SIG-M5 treated with dmso at 0.1 percent for 504 hours (cell line): ENCODE measurements around the gene ADAMTS17.

Experiments used
- DNase-seq: peaks from one replicate; lab custom pipeline; 2025; ENCODE audit not compliant: unreplicated experiment; lab: John Stamatoyannopoulos, UW

Gene ADAMTS17

DNA sequence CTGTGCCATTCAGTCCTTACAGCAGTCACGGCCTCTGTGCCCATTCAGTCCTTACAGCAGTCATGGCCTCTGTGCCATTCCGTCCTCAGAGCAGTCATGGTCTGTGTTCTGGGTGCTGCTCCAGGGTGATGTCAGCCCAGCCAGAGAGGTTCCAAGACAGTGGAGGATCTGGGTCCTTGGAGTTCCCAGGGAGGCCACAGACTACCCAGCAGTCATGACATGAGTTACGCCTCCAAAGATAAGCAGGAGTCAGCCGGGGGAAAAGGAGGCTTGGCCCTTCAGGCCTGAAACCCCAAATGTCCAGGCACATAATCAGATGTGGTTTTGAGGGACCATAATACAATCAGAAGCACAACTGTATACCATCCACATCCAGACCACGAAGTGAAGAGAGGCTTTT lies 115.7 kb downstream of the ADAMTS17 start:
- DNase-seq, result no peak

GRCh38 chr15:100224206-100225185 lies 117.3 kb downstream of the ADAMTS17 start:
- no peak for DNase-seq

DNA sequence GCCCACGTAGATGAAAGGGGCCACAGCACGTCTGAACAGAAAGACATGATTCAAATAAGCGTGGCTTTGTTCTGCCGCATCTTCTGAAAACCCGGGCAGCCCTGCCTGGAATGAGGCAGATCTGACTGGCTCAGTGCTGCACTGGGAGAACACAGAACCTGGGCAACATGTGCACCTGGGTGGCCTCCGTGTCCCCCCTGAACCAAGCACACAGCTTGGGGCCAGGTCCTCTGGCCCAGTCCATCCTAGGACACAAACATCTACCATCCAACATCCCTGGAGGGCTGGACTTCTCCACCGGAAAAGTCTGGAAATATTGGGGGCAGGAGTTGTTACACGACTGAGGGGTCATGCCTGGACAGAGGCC lies 119.4 kb downstream of the ADAMTS17 start:
- DNase-seq, result no peak

- no peak for DNase-seq
Measured at GRCh38 chr15:100221471-100222348, 120.1 kb downstream of the ADAMTS17 start.

- DNase-seq, result no peak
Measured at GRCh38 chr15:100220058-100220768, 121.6 kb downstream of the ADAMTS17 start.

- DNase-seq, result no peak
Measured at GRCh38 chr15:100218434-100218833, 123.3 kb downstream of the ADAMTS17 start.

DNA sequence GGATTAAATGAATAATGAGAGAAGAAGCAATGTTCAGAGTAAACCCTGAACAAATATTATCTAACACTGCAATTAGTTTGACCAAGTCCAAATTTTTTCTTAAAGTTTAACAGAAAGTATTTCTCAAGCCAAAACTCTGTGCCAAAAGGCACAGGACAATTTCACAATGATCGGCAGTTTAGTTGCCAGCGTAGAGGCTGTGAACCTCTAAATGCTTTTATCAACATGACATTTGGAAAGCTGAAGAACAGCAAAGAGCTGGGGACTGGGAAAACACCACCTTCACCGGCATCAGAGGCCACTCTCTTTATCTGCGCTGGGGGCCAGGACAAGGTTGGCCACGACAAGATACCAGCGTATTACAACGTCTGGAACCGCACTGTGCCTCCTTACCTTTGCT lies 125.6 kb downstream of the ADAMTS17 start:
- DNase-seq, result no peak

DNA sequence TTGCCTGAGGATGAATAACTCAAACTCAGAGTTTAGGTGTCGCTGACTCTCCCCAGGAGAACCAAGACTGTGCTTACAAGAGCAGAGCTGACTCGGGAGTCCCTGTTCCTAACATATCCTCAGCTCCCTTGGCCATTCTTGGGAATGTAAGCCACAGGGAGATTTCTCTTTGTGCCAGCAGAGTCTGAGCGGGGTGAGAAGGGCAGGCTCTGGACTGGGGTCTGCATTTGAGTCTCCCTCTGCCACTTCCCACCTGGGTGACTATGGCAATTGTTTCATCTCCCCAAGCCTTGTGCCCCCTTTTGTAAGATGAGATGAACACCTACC lies 126.0 kb downstream of the ADAMTS17 start:
- no peak for DNase-seq

- DNase-seq, result no peak
Measured at GRCh38 chr15:100215031-100215842, 126.5 kb downstream of the ADAMTS17 start.

DNA sequence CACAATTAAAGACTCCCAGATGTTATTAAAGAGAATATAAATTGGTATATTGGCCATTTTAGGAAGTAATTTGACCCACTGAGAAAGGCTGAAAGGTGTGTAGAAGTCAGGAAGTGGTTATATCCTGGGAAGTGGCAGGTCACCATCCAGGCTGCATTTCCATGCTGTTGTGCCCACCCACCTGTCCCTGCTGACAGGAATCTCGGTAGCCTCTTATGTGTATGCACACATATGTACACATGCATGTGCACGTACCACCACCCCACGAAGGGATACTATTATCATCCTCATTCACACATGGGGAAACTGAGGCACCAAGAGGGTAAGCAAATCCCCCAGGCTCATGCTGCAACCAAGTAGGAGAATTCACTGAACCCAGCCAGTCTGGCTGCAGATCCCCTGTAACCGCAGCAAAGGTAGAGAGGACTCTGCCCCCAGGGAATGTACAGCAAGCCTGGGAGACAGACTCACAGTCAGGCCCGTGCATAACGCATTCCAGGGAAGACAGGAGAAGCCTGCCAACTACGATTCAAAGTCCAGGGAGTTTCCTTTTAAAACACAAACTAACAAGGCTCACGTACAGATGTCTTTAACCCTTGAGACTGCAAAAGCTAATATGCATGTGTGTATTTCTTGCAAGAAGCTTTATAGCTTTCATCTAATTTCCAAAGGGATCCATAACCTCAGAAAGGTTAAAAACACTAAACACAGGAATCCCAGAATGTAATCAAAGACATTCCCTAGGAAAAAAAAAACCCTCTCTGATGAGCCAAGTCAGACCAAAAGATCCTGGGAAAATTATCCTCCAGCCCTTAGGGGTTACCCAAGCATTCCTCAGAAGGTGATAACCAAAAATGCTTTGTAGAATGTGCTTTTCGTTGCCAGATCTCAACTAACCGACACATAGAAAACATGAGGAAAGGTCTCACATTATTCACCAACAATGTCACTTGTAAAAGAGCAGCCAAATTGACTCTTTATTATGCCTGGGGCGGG lies 129.6 kb downstream of the ADAMTS17 start:
- no peak for DNase-seq

GRCh38 chr15:100210338-100210737 lies 131.4 kb downstream of the ADAMTS17 start:
- no peak for DNase-seq

GRCh38 chr15:100208921-100209603 lies 132.7 kb downstream of the ADAMTS17 start:
- no peak for DNase-seq

DNA sequence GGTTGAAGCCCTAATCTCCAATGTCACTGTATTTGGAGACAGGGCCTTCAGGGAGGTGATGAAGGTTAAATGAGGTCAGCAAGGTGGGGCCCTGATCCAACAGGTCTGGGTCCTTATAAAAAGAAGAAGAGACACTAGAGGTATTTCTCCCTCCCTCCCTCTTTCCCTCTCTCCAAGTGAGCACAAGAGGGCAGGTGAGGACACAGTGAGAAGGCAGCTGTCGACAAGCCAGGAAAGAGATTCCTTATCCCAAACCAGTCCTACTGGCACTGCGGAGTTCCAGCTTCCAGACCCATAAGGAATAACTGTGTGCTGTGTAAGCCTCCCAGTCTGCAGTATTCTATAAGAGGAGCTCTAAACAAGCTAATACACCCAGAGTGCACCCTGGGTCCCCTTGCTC lies 134.7 kb downstream of the ADAMTS17 start:
- peak; percentile 5 for DNase-seq

DNA sequence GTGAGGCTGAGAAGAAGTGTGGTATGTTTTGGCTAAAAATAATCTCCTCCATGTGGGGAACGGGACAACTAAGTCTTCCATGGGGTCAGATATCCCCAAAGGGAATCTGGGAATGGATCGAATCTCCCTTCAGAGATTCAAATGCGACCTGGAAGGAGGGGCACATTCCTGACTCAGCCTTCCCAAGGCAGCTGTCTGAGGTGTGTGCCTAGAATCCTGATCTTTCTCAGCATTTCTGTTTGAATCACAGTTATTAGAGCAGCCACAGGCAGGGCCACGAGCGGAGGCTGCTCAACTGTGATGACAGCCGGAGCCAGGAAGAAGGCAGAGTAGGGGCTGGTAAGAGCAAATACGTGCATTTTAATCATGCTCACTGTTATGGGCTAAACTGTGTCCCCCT lies 135.1 kb downstream of the ADAMTS17 start:
- no peak for DNase-seq

DNA sequence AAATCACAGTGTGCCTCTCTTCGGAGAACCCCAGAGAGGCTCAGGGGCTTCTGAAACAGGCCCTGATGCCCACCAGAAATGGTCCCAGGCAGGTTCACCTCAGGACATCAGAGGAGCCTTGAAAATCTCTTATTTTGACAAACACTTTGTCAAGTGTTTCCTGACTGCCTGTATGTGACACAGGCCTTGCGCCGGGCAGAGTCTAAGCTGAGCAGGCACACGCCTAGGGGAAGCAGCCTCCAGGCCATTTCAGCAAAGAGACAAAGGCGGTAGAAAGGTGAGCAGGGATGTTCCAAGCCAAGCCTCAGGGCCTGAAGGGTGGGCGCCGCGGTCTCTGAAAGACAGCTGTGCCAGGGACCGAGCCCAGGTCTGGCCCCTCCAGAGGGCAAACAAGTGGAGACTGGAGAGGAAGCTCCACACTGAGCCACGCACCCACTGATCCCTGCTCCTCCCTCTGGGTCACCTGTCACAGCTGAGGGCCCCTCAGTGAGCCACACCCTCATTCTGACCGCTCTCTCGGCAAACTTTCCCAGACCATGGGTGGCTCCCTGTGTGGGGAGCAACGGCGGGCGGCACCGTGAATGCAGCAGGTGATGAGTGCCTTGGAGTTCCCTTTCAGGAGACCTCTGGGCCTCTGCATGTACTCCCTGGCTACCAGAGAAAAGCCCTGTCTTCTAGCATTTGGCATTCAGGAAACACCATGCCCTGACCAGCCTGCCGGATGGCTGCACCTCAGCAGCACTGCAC lies 136.1 kb downstream of the ADAMTS17 start:
- DNase-seq, result no peak

DNA sequence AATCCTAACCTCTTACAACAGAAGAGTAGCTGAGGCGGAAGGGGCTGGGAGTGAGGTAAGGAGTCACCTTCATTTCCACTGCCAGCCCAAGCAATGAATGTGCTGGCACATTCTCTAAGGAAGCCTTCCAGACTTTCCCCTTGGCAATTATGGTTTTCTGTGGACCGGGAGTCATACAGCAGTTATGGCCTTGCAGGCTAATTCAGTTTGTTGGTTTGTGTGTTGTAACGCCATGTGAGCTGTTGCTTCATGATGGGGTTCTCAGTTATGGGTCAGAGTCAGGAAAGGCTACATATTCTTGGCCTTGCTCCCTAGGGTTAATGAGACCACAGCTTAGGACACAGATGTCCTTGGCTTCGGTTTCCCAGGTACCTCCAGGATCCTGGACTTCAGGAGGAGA lies 137.0 kb downstream of the ADAMTS17 start:
- no peak for DNase-seq

DNA sequence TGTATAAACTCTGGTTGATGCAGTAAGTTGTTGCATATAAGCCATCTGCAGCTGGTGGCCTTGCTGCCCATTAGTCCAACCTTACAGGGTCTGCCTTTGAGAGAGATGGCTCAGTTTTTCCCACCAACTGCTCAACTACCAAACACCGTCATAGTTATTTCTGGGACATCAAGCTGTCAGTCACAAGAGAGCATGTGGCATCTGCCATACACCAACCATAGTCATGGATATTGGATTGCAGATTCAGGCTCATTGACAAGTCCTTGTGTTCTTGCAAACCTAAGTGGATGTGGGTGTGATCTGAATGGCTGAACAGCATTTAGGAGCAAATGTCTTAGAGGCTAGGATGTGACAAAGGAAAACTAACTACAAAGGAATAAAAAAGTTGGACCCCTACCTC lies 137.6 kb downstream of the ADAMTS17 start:
- no peak for DNase-seq

GRCh38 chr15:100202309-100202960 lies 139.3 kb downstream of the ADAMTS17 start:
- DNase-seq, result no peak
